Measurements from ENCODE around the gene FSCN2.

- TF ChIP-seq CTCF (conservative IDR thresholded peaks at IDR 0.05 in 1 of 2, IDR thresholded peaks at IDR 0.05 in 1 of 2; ENCODE audit: low read depth in 1 of 2, low read length in 2 of 2) (peak; percentile 30 to 51), EZH2 (IDR thresholded peaks at IDR 0.05; ENCODE audit: low read length, missing control alignments) (peak; percentile 21)
Observed at GRCh38 chr17:81537343-81537855, 9.2 kb downstream of the FSCN2 start.

Data from fibroblast of lung (primary cell).